Measurements from ENCODE around the gene MOSMO.
"Not testable (repeated sequence)": the region's sequence is repeated elsewhere in the genome, so short reads cannot be mapped to it uniquely, and the experiment has no call there.

The MOSMO gene

GRCh38 chr16:22004341-22004740 lies 3.6 kb upstream of the MOSMO start:
- no peak for DNase-seq

GRCh38 chr16:22005746-22006145 lies 2.2 kb upstream of the MOSMO start:
- DNase-seq, result no peak

DNA sequence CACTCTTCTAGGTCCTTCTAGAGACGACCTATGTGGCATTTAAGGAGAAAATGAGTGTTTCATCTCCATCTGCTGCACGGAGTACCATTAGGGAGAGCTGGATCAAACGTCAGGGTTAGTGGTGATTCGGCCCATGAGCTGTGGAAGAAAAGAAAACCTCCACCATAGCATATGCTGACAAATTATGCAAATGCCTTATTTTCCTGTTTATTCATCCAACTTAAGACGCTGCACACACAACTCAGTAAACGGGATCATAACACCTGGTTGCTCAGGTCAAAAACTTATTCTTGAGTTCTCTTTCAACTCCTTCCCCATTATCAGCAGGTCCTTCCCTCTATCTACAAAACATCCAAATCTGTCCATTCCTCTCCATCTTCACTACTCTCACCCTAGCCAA lies 1.3 kb upstream of the MOSMO start:
- DNase-seq, result no peak

GRCh38 chr16:22007159-22007508 lies 777 bp upstream of the MOSMO start:
- DNase-seq, result no peak

GRCh38 chr16:22008215-22009059 lies 526 bp downstream of the MOSMO start:
- DNase-seq, result no peak

- no peak for DNase-seq
These were observed 3.0 kb downstream of the MOSMO start for GRCh38 chr16:22010902-22011301.

- no peak for DNase-seq
These were observed 4.3 kb downstream of the MOSMO start for GRCh38 chr16:22012241-22012640.

GRCh38 chr16:22013486-22013885 lies 5.6 kb downstream of the MOSMO start:
- no peak for DNase-seq

DNA sequence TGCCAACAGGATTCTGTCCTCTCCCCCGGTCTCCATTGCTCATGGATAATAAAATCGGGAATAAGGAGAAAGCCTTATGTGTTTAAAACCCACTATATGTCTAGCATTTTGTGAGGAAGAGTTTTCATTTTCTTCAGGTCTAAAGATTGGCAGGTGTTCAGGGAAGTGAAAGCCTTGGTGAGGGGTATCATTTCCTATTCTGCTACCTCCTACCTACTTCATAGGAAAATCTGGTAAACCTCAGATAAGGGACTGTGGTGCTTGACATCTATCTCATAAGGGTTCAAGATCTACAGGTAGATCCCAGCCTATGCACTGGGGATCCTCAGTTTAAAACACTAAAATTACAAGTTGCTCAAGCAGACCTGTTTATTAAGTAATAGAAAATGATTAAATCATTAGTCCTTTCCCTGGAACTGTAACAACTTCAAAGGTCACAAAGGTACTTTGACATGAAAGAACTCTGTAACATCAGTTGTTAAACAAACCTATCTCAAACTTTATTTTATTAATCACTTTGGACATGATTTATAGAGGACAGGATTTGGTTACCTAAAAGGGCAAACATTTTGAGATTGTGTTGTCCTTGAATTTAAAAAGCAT lies 6.5 kb downstream of the MOSMO start:
- no peak for DNase-seq

GRCh38 chr16:22016927-22017326 lies 9.0 kb downstream of the MOSMO start:
- DNase-seq, result no peak

GRCh38 chr16:22018559-22018958 lies 10.6 kb downstream of the MOSMO start:
- DNase-seq, result no peak

DNA sequence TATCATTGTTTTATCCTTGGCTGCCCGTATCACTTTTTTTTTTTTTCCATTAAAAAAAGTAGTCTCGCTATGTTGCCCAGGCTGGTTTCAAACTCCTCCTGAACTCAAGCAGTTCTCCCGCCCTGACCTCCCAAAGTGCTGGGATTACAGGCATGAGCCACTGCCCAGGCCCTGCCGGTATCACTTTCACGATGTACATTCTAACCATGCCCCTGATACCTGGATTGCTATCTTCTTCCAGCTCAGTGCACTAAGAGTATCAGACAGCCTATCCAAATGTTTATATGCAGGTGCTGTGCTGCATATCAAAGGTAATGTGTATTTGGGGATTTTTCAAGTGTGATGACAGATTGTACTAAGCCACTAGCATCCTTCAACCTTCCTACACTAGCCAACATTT lies 14.2 kb downstream of the MOSMO start:
- DNase-seq, result no peak

DNA sequence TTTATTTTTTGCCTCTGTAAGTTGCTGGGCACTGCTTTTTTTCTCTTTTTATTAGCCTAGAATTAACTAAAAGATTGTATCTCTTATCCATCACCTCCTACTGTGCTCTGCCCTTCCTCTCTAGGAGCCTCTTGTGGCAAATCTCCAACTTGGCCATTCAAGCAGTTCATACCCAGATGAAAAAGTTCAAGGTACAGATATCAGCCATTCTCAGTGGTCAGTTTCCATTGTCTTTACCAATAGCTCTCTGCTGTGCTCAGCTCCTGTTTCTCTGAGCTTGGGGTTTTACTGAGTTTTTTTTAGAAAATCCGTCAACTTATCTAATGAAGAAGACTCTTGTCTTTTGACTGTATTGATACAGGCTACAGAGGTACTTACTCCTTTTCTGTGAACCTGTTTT lies 15.6 kb downstream of the MOSMO start:
- no peak for DNase-seq

GRCh38 chr16:22024785-22025184 lies 16.9 kb downstream of the MOSMO start:
- DNase-seq, result not testable (repeated sequence)

DNA sequence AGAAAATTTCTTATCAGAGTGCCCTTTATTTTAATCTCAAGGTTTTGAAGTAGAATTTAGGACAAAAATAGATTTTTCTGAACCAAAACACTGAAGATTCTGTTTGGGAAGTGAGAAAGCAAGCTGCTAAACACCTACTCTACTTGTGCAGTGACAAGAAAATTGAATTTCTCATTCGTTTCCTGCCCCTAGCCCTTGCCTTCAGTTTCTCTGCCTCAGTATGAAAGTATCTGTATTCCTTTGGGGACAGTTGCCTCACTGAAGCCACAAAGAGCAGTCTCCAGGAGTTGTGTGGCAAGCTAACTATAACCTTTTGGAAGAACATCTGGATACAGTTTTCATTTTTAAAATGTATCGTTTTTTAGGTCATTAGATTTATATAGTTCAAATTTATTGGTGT lies 19.7 kb downstream of the MOSMO start:
- DNase-seq, result no peak

DNA sequence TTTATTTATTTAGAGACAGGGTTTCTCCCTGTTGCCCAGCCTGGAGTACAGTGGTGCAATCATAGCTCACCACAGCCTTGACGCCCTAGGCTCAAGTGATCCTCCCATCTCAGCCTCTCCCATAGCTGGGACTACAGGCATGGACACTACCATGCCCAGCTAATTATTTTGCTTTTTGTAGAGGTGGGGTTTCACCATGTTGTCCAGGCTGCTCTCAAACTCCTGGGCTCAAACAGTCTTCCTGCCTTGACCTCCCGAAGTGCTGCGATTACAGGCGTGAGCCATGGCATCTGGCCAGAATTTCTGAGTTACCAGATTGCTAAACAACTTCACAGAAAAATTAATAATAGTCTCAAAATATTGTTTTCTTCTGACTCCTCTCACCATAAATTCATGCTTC lies 21.7 kb downstream of the MOSMO start:
- DNase-seq, result no peak

- no peak for DNase-seq
These were observed 22.3 kb downstream of the MOSMO start for GRCh38 chr16:22030087-22030812.

- no peak for DNase-seq
These were observed 23.7 kb downstream of the MOSMO start for GRCh38 chr16:22031483-22032083.

- no peak for DNase-seq
These were observed 26.6 kb downstream of the MOSMO start for GRCh38 chr16:22034503-22034902.

GRCh38 chr16:22035153-22035552 lies 27.2 kb downstream of the MOSMO start:
- DNase-seq, result no peak

GRCh38 chr16:22043882-22044281 lies 36.0 kb downstream of the MOSMO start:
- not testable (repeated sequence) for DNase-seq

DNA sequence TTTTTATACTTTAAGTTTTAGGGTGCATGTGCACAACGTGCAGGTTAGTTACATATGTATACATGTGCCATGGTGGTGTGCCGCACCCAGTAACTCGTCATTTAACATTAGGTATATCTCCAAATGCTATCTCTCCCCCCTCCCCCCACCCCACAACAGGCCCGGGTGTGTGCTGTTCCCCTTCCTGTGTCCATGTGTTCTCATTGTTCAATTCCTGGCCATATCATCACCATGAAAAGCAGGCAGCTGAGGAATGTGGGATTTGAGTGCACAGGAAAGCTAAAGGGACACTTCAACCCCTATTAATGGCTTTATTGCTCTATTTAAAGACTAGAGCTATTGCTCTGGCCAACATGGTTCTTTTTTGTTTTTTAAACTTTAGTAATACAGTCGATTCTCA lies 38.0 kb downstream of the MOSMO start:
- not testable (repeated sequence) for DNase-seq

DNA sequence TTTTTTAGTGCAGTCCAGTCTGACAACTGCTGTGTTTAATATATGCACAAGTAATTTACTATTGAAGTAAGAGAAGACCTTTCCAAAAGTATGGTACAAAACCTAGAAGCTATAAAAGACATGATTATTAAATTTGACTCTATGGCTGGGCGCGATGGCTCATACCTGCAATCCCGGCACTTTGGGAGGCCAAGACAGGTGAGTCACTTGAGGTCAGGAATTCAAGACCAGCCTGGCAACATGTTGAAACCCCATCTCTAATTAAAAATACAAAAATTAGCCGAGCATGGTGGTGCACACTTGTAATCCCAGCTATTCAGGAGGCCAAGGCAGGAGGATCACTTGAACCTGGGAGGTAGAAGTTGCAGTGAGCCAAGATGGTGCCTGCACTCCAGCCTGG lies 43.1 kb downstream of the MOSMO start:
- DNase-seq, result no peak

DNA sequence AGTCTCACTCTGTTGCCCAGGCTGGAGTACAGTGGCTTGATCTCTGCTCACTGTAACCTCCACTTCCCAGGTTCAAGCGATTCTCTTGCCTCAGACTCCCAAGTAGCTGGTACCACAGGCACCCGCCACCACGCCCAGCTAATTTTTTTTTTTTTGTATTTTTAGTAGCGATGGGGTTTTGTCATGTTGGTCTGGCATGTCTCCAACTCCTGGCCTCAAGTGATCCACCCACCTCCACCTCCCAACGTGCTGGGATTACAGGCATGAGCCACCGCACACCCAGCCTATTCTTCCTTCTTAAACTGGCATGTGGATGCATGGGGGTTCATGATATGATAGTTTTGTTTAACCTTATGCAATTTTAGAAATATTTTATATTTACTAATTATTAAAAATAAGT lies 45.1 kb downstream of the MOSMO start:
- DNase-seq, result no peak
